GM12865 (cell line): Measurements from ENCODE around the gene TET3.

ENCODE experiments used
- DNase-seq: peaks from one replicate; pipeline ENCODE4 v3.0.0; 2010; ENCODE audit warnings: low read depth
- H3K4me3 ChIP-seq: 2 replicates; pipeline ENCODE4 v1.5.1; 2011; ENCODE audit warnings: mild to moderate bottlenecking, low read depth, low read length, control low read depth
- TF ChIP-seq, protein P1 (sequence below): IDR thresholded peaks from 2 replicates; pipeline ENCODE4 v1.5.1; 2011; ENCODE audit warnings: low read length, control low read depth, low read depth, inconsistent platforms; ENCODE audit not compliant: insufficient read depth; ENCODE audit errors: missing control alignments

The TET3 gene

DNA sequence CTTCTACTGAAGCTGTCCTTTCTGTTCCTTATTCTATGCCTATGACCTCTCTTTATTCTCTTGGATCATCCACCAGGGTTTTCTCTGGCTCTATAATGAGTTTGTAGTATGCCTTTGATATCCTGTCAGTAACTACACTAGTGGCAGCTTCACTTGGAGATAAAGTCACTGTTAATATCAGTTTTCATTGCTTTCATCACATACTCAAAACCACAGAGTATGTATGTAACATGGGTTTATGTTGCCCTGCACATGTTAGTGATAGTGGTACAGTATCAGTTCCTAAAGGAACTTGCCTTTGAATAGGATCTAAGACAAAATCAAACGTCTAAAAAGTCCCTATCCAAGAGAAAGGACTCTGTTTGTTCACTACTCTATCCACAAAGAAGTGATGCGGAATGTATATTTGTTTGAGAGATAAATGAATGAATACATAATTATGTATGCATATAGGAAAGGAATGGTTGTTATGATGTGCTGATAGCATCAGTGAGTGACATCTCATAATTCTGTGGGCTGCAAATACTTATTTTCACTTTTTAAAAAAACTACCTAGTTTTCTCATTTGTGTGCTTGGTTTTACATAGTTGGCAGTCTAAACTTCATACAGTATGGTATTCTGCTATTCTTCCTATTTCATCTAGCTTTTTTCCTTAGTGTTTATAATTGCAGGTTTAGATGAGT lies 45.1 kb downstream of the TET3 start:
- H3K4me3 ChIP-seq: no peak overlapping the region
- TF ChIP-seq, protein P1, sequence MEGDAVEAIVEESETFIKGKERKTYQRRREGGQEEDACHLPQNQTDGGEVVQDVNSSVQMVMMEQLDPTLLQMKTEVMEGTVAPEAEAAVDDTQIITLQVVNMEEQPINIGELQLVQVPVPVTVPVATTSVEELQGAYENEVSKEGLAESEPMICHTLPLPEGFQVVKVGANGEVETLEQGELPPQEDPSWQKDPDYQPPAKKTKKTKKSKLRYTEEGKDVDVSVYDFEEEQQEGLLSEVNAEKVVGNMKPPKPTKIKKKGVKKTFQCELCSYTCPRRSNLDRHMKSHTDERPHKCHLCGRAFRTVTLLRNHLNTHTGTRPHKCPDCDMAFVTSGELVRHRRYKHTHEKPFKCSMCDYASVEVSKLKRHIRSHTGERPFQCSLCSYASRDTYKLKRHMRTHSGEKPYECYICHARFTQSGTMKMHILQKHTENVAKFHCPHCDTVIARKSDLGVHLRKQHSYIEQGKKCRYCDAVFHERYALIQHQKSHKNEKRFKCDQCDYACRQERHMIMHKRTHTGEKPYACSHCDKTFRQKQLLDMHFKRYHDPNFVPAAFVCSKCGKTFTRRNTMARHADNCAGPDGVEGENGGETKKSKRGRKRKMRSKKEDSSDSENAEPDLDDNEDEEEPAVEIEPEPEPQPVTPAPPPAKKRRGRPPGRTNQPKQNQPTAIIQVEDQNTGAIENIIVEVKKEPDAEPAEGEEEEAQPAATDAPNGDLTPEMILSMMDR: no peak
- no peak for DNase-seq

DNA sequence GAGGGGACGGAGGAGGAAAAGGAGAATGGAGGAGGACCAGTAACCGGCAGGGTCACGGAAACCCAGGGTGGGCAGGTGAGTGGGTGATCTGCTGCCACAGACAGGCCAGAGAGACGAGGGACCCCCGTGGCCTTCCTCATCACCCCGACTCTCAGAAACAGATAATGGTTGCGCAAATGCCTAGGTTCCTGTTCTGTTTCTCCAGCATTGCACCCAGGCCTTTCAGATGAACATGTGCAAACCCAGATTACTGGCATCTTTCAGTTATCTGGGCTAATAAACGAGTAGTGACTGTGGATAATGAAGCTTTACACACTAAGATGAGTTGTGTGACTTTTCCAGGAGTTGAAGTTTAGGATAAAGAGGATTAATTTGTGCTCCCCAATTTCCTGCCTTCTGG lies 46.5 kb downstream of the TET3 start:
- DNase-seq: no peak
- peak overlapping the region; percentile 61 for H3K4me3 ChIP-seq
- TF ChIP-seq, protein P1: no peak

DNA sequence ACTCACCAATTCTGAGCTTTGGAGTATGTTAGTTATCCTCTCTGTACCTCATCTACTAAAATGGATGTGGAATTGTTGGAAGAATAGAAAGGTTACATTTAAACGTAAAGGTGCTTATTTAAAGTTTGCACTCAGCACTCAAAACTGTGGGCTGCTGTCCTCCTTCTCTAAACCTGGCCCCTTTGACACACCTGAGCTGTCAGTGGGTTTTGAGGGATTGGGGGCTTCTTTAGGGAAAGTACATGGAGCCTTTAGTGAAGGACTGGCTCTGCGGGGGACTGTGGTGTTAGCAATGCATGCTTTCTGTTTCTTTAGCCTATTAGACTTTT lies 47.2 kb downstream of the TET3 start:
- no peak for DNase-seq
- peak overlapping the region; percentile 61 for H3K4me3 ChIP-seq
- TF ChIP-seq, protein P1: no peak

DNA sequence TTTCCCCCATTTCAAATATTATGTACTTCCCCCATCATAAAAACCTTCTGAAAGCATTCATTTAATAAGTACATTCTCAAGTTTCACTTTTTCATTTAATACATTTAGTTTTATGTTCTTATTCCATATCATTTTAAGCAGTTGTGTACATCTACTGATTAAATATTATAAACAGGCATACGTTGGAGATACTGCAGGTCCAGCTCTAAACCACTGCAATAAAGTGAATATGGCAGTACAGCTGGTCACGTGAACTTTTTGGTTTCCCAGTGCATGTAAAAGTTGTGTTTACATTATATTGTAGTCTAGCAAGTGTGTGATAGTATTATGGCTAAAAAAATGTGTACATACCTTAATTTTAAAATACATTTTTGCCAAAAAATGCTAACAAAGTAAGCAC lies 48.7 kb downstream of the TET3 start:
- no peak for DNase-seq
- peak overlapping the region; percentile 61 for H3K4me3 ChIP-seq
- TF ChIP-seq, protein P1: no peak
